ENCODE data around the gene DTNA.

Gene DTNA

GRCh38 chr18:34775461-34775860 lies 65.4 kb downstream of the DTNA start:
- Histone ChIP-seq H3K36me3 (no peaks in the 10 kb centered on the region), H3K27ac (no peak overlapping the region), H3K4me3 (ENCODE audit: low read depth, low read length) (no peak overlapping the region), H3K27me3 (ENCODE audit: insufficient read depth, low read depth, severe bottlenecking) (no peaks in the 10 kb centered on the region), H3K9me3 (ENCODE audit: severe bottlenecking) (no peaks in the 10 kb centered on the region)
- no peak for TF ChIP-seq CTCF (IDR thresholded peaks at IDR 0.05; ENCODE audit: low read depth, low read length)
- DNase-seq, result no peak

- TF ChIP-seq CTCF (IDR thresholded peaks at IDR 0.05; ENCODE audit: low read depth, low read length), result no peak
- Histone ChIP-seq H3K36me3 (no peaks in the 10 kb centered on the region), H3K9me3 (ENCODE audit: severe bottlenecking) (no peaks in the 10 kb centered on the region), H3K4me3 (ENCODE audit: low read depth, low read length) (no peak overlapping the region), H3K27me3 (ENCODE audit: insufficient read depth, low read depth, severe bottlenecking) (no peaks in the 10 kb centered on the region), H3K27ac (no peak overlapping the region)
- DNase-seq, result no peak
Measured at GRCh38 chr18:34779112-34779511, 69.0 kb downstream of the DTNA start.

GRCh38 chr18:34780856-34781255 lies 70.8 kb downstream of the DTNA start:
- TF ChIP-seq CTCF (IDR thresholded peaks at IDR 0.05; ENCODE audit: low read depth, low read length), result no peak
- peaks cover 3% of the 10 kb centered on the region for H3K27me3 ChIP-seq (ENCODE audit: insufficient read depth, low read depth, severe bottlenecking)
- no peaks in the 10 kb centered on the region for H3K9me3 ChIP-seq (ENCODE audit: severe bottlenecking)
- no peak overlapping the region for H3K4me3 ChIP-seq (ENCODE audit: low read depth, low read length)
- H3K27ac ChIP-seq, result no peak overlapping the region
- DNase-seq, result no peak
- no peaks in the 10 kb centered on the region for H3K36me3 ChIP-seq

DNA sequence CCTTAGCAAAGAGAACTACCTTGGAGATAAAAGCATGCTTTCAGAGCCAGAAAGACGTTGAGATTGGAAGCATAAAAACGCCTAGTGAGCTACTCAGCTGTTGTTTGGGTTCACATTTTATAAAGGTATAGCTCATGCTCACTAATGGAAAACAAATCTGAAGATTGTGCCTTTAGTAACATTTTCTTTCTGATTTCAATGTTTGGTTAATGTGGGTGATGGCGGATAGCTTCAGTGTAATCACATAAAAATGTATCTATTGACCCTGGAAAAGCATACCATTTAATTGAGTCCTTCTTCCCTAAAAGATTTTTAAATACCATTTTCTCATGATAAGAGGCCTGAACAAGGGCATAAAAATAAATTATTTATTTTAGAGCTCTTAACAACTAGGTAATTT lies 73.4 kb downstream of the DTNA start:
- Histone ChIP-seq H3K27me3 (ENCODE audit: insufficient read depth, low read depth, severe bottlenecking) (peaks cover 11% of the 10 kb centered on the region), H3K9me3 (ENCODE audit: severe bottlenecking) (no peaks in the 10 kb centered on the region), H3K27ac (no peak overlapping the region), H3K36me3 (no peaks in the 10 kb centered on the region), H3K4me3 (ENCODE audit: low read depth, low read length) (no peak overlapping the region)
- DNase-seq, result no peak
- TF ChIP-seq CTCF (IDR thresholded peaks at IDR 0.05; ENCODE audit: low read depth, low read length), result no peak

GRCh38 chr18:34786162-34786741 lies 76.2 kb downstream of the DTNA start:
- no peaks in the 10 kb centered on the region for H3K36me3 ChIP-seq
- no peaks in the 10 kb centered on the region for H3K9me3 ChIP-seq (ENCODE audit: severe bottlenecking)
- H3K27me3 ChIP-seq (ENCODE audit: insufficient read depth, low read depth, severe bottlenecking), result peaks cover 11% of the 10 kb centered on the region
- no peak overlapping the region for H3K27ac ChIP-seq
- no peak overlapping the region for H3K4me3 ChIP-seq (ENCODE audit: low read depth, low read length)
- TF ChIP-seq CTCF (IDR thresholded peaks at IDR 0.05; ENCODE audit: low read depth, low read length), result no peak
- no peak for DNase-seq

GRCh38 chr18:34787931-34788532 lies 77.9 kb downstream of the DTNA start:
- H3K27ac ChIP-seq, result no peak overlapping the region
- H3K4me3 ChIP-seq (ENCODE audit: low read depth, low read length), result no peak overlapping the region
- H3K9me3 ChIP-seq (ENCODE audit: severe bottlenecking), result no peaks in the 10 kb centered on the region
- peak; percentile 14 for DNase-seq
- H3K27me3 ChIP-seq (ENCODE audit: insufficient read depth, low read depth, severe bottlenecking), result peaks cover 11% of the 10 kb centered on the region
- peak; percentile 31; the same call in 1 of the 2 replicates for TF ChIP-seq CTCF (IDR thresholded peaks at IDR 0.05; ENCODE audit: low read depth, low read length)
- H3K36me3 ChIP-seq, result no peaks in the 10 kb centered on the region
